Prostate gland (tissue), 2 donors: ENCODE results near the gene DDX23.

Experiments
- POLR2A ChIP-seq: fragments of 450-650 bp; IDR thresholded peaks from one replicate; pipeline ENCODE4 v1.6.1; 2016; ENCODE audit warnings: antibody characterized with exemption, mild to moderate bottlenecking
- POLR2AphosphoS5 ChIP-seq: sonication (generic); formaldehyde crosslinking; IDR thresholded peaks from one replicate; pipeline ENCODE4 v1.6.1; 2017; ENCODE audit warnings: antibody characterized with exemption
- TF ChIP-seq, protein P1 (sequence below), 4 experiments: fragments of 200-600 bp in 2 of 4; fragments of 450-650 bp in 2 of 4; sonication (generic) in 2 of 4; IDR thresholded peaks; 1 replicate in 3 of 4; 2 replicates in 1 of 4; pipeline ENCODE4 v1.5.1; 2016 to 2019; ENCODE audit warnings: antibody characterized with exemption in 4 of 4, mild to moderate bottlenecking in 2 of 4, moderate library complexity in 2 of 4

DNA sequence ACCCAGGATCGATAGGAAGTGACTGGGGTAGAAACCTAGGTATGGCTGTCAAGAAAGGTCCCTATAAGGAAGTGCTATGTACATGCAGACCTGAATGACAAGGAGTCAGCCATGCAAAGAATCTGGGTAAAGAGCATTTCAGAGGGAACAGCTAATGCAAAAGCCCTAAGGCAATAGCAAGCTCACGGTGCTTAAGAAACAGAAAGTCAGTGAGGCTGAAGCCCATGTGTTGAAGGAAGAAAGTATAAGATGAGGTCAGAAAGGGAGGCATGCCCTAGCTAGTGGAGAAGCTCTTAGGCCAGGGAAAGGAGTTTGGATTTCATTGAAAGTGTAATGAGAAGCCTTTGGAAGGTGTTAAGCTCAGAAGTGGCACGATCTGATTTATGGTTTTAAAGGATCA is 57.1 kb downstream of the DDX23 start:
- TF ChIP-seq, protein P1, sequence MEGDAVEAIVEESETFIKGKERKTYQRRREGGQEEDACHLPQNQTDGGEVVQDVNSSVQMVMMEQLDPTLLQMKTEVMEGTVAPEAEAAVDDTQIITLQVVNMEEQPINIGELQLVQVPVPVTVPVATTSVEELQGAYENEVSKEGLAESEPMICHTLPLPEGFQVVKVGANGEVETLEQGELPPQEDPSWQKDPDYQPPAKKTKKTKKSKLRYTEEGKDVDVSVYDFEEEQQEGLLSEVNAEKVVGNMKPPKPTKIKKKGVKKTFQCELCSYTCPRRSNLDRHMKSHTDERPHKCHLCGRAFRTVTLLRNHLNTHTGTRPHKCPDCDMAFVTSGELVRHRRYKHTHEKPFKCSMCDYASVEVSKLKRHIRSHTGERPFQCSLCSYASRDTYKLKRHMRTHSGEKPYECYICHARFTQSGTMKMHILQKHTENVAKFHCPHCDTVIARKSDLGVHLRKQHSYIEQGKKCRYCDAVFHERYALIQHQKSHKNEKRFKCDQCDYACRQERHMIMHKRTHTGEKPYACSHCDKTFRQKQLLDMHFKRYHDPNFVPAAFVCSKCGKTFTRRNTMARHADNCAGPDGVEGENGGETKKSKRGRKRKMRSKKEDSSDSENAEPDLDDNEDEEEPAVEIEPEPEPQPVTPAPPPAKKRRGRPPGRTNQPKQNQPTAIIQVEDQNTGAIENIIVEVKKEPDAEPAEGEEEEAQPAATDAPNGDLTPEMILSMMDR (IDR thresholded peaks at IDR 0.05), result no peak
- TF ChIP-seq POLR2A, result no peak
- no peak for TF ChIP-seq POLR2AphosphoS5
